Ramos (cell line): Measurements from ENCODE around the gene UXS1.

ENCODE experiments used
- in situ Hi-C: fragments of 300-500 bp; cut with MboI; formaldehyde crosslinking; loops from one replicate; pipeline ENCODE4 v1.14.3; 2022; ENCODE audit warnings: low sequenced_read_pairs; ENCODE audit not compliant: unreplicated experiment

The UXS1 gene

DNA sequence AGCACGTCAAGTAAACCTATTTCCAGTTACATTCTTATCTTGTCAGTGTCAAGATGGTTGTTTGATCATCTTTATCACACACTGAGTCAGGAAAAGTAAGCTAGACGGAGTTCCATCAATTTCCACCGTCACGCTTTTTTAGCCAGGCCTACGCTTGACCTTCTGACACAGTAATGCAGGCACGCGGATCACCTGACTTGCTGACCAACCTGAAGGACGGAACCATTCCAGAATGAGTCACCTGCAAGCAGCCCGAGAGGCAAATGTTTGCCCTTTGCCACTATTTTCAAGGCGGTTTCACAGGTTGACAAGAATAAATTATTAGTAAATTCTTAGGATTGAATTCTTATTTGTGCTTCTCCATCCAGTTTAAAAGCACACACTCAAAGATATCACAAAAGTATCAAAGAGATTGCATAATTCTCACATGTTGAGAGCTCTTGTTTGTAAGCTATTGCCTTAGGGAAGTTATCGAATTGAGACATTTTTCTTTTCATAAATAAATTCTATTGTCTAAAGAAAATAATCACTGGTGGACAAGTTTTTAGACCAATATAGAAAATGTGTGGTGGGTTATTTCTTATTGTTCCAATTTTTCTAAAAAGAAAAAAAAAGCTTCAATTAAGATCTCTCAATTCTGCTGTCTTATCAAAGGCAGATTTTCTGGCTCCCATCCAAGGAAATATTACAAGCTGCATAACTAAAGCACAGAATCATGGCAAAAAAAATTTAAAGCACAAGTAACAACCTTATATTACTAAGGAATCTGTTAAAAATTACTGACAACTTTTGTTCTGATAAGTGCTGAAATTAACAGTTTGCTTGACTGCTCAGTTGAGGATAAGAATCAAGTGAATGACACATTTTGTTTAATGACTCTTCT, 31.9 kb downstream of the UXS1 start:
- in situ Hi-C loops = no loop called here

DNA sequence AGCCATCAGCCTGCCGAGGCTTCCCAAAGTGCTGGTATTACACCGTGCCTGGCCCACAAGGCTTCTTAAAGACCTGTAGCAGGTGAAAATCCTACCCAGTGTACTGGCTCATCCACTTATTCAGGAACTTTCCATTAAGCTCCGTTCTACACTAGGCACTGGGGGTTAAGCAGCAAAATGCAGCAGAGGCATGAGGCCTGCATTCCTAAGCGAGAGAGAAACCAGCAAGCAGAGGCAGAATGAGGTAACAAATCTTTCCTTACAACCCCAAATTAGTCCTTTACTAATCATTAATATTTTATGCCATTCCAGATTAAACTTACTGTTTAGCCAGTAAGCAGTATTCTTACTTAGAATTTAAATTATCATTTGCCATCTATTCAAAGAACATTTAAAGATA, 32.8 kb downstream of the UXS1 start:
- in situ Hi-C loops = no loop called here

DNA sequence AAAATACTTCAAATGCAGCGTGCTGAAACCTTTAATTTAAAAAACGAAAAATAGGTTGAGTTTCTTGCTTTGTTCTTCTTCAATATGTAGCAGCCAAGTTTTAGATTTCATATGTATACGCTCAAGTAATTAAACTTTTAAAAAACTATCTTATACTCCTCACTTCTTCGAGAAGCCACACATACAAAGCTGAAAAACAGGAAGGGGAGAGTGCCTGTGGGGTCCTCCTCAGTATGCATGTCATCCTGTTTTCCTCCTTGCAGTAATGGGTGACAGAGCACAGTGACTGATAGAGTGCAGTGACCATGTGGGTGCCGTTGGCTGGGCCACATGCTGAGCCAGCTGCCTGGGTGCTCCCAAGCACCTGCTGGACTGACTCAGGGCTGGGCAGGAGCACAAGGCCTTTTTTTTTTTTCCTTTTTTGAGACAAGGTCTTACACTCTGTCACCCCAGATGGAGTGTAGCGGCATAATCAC, 33.3 kb downstream of the UXS1 start:
- in situ Hi-C loops = no loop called here

DNA sequence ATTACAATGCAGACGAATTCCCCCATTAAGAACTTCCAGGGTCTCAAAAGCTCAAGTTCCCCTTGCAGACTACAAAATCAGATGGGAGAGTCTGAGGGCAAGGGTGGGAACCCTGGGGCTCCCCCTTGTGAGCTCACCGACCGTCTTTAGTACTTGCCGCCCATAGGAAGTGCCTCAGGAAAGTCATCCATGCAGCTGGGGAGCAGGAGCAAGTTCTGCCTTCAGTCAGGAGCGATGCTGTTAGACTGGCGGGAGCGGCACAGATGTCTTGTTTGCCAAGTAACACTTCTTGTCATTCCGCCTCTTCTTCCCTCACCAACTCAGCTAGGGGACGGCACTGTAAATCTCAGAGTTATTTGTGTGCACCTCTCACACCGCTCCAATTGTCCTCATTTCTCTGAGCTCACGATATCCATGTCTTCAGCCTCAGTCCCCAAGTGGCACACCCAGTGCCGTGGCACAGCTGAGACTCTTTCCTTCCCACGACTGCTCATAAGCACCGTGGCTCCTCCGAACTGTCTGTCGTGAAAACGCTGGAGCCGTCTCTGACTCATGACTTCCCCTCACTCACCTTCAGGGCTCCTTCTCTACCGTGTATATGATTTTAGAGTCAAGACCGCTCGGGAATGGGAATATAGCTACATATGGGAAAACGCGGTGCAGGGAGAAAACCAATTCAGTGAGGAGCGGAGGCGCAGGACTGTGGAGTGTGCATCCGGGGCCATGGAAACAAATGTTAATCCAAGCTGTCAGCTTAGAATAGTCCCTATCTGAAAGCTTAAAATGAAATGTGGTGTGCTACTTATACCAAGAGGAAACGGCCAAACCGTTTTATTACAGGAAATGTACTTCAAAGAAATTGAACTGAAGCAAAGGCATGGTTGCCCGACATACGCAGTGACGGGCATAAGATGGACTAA, 34.0 kb downstream of the UXS1 start:
- in situ Hi-C loops = no loop called here

DNA sequence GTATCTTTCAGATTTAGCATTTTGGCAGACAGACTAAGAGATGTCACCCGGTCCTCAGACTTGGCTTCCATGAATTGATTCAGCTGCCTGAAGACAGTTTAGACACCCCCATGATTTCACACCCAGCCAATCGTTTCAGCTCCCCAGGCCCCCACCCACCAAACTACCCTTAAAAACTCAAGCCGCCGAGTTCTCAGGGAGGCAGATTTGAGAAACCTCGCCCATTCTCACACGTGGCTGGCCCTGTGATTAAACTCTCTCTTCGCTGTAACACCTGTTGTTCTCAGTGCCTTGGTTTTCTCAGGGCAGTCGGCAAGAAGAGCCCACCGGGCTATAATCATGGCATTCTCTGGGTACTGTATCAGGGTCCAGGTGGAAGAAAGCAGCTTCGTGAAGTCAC, 35.2 kb downstream of the UXS1 start:
- in situ Hi-C loops = no loop called here

DNA sequence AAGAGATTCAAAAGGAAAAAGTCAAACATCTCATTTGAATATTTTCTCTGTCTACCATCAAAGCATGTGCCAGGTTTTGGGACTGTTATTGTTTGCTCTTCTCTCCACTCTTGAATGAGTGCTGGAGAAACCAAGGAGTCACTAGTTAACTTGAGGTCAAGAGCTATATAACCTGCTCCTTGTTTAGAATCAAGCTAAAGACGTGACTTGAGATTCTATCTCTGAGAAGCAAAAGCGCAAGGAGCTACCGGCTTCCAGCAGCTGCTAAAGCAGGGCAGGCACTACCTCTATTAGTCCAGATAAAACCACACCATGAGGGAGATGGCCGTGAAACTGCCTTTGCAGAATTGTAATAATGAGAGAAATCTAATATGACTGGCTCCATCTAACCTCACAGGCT, 36.0 kb downstream of the UXS1 start:
- in situ Hi-C loops = no loop called here

DNA sequence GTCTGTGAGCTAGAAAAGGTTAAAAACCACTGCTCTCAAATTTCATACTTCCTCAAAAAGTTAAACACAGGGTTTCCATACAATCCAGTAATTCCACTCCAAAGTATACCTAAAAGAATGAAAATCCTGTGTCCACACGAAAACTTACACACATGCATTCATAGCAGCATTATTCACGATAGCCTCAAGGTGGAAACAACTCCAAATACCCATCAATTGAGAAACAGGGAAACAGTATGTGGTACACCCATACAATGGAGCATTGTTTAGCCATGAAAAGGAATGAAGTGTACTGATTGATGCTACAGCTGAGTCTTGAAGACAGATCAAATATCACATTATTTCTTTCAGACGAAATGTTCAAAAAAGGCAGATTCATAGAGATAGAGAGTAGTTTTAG, 36.7 kb downstream of the UXS1 start:
- in situ Hi-C loops = no loop called here

DNA sequence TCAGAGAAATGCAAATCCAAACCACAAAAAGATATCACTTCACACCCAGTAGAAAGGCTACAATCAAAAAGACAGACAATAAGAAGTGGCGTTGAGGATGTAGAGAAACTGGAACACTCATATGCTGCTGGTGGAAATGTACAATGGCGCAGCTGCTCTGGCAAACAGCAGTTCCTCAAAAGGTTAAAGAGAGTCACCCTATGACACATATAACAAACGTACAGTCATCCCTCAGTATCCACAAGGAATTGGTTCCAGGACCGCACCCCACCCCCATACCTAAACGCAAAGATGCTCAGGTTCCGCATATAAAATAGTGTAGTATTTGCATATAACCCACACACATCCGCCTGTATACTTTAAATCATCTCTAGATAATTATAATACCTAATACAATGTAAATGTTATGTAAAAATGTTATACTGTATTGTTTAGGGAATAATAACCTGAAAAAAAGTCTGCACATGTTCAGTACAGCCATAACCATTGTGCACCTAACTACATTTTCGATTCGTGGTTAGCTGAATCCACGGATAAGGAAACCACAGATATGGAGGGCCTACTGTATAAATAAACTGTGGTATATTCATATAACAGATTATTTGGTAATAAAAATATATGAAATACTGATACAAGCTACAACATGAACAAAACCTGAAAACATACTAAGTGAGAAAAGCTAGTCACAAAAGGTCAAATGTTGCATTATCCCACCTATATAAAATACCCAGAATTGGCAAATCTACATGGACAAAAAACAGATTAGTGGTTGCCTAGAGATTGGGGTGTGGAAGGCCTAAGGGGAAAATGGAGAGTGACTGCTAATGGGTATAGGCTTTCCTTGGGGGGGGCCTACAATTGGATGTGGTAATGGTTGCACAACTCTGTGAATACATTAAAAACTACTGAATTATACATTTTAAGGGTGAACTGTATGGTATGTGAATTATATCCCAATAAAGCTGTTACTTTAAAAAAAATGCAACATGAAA, 37.5 kb downstream of the UXS1 start:
- in situ Hi-C loops = no loop called here

DNA sequence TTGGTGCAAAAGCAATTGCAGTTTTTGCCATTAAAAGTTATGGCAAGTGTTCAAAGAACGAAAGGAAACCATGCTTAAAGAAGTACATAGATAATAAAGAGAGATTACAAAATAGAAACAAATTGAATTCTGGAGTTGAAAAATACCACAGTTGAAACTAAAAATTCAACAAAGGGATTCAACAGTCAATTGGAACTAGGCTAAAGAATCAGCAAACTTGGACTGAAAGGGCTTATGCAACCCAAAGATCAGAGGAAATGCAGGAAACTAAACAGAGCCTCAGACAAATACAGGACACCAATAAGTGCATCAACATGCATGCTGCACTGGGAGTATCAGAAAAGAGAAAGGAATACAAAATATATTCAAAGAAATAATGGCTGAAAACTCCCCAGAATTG, 40.3 kb downstream of the UXS1 start:
- in situ Hi-C loops = no loop called here

DNA sequence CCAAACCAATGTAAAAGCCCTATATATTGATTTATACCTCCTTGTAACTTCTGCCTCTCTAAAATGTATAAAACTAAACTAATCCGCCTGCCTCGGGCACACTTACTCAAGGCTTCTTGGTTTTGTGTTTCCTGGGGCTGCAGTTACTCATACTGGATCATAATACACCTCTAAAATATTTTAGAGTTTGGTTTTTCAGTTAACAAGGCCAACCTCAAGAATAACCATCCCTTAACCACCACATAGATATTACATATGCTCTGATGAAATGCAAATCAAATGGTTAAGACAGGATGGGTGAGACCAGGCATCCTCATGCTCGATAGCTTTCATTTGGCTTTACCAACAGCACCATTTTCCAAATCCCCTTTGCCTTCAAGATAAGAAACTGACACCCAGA, 46.4 kb downstream of the UXS1 start:
- in situ Hi-C loops = no loop called here

DNA sequence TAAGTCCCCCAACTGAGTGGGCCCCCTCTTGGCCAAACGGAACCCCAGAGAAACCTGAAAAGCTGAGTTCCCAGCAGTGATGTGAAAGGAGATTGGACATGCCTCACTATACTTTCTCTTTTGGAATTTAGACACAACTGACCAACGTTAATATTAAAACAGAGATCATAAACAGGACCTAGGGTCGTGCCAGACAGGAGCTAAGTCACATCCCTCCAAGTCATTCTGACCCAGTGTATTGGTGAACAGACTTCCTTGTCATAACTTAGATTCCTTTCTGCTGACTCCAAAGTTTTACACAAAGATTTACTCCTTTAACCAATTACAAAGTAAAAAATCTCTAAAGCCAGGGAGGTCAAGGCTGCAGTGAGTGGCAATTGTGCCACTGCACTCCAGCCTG, 46.9 kb downstream of the UXS1 start:
- in situ Hi-C loops = no loop called here

DNA sequence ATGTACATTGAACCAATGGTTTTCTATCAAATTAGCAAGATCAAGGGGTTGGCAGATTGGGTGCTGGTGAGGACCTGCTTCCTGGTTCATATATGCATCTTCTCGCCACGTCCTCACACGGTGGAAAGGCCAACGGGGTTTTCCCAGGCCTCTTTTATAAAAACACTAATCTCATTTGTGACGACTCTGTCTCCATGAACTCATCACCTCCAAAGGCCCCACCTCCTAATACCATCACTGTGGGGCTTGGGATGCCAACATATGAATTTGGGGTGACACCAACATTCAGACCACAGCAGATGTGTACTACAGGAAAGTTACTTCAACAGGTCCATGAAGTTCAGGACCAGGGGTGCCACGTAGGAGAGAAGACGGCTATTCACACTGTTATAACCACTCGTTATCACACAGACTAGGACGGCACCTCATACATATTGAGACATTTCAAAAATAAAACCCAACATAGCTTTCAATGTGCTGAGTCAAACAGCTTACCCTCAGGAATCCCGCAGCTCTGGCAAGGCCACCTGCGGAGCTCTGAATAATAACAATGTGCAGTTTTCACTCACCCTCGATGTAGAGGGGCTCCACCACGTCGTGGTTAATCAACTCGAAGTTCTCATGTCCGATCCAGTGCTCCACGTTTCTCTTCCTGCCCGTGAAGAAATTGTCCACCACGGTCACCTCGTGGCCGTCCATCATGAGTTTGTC, 49.3 kb downstream of the UXS1 start:
- in situ Hi-C loops = no loop called here

DNA sequence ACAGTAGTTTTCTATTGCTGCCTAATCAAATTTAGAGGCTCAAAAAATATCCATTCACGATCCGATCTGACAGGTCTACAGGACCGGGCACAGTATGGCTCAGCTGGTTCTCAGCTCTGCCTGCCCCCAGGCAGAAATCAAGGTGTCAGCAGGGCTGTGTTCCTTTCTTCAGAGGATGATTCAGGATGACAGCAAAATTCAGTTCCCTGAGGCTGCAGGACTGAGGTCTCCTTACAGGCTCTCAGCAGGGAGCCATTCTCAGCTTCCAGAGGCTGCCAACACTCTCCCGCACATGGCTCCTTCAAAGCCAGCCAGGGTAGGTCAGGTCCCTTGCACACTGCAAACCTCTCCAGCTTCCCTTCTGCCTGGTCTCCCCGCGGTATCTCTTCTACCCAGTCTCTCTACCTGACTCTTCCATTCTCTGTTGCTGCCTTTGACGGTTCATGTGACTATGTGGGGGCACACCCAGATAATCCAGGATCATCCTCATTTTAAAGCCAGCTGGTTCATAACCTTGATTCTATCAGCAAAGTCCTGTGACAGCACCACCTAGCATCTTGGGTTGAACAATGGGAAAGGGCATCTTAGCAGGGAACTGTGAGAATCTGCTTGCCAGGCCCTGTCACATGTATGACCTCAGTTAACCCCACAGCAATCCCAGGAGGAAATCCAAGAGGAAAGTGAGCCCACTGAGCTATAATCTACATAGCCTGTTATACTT, 50.4 kb downstream of the UXS1 start:
- in situ Hi-C loops = no loop called here

DNA sequence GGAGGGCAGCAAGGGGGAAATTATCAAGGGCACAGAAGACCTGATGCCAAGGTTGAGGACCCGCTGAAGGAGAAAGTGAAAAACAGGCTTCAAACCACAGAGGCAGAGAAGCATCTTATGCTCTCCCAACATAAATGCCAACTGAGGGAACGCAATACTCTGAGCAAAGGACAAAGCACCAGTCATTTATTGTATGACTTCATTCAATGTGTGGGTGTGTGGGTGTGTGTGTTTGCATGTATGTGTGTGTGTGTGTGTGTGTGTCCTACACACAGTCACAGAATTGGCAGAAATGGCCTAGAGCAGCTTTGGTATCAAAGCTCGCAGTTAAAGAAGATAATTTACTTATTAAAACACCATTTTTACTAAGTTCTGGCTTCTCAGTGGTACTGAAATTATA, 51.4 kb downstream of the UXS1 start:
- in situ Hi-C loops = no loop called here

DNA sequence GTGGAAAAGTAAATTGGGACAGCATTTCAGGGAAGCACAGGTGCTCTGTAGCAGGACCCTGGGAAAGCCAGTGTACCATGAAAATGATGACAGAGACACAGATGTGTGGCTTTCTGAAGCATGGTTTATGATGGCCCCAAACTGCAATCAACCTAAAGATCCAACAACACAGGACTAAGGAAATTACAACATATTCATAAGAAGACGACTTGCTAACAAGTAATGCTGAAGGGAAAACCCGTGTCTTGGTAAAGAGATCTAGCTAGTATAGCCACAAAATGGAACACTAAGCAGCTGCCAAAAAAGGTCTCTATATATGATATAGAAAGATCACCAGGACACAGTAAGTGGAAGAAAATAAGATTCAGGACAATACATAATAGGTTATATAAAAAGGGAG, 53.2 kb downstream of the UXS1 start:
- in situ Hi-C loops = no loop called here

DNA sequence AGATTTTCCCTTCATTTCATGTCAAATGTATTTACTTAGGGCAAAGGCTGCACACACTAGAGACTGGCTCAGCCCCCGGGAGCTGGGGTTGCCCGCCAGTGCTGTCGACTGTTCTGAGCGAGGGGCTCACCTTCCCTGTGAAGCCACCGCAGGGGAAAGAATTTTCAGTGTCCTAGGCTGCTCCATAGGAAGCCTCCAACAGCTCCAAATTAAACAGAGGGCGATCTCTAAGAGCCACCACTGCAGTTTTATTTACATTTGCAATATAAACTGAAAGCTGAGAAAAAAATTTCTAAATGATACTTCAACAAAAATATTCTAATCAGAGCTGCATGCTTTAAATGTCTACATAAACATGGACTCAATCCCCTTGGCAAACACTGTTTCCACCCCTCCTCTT, 54.0 kb downstream of the UXS1 start:
- in situ Hi-C loops = no loop called here

DNA sequence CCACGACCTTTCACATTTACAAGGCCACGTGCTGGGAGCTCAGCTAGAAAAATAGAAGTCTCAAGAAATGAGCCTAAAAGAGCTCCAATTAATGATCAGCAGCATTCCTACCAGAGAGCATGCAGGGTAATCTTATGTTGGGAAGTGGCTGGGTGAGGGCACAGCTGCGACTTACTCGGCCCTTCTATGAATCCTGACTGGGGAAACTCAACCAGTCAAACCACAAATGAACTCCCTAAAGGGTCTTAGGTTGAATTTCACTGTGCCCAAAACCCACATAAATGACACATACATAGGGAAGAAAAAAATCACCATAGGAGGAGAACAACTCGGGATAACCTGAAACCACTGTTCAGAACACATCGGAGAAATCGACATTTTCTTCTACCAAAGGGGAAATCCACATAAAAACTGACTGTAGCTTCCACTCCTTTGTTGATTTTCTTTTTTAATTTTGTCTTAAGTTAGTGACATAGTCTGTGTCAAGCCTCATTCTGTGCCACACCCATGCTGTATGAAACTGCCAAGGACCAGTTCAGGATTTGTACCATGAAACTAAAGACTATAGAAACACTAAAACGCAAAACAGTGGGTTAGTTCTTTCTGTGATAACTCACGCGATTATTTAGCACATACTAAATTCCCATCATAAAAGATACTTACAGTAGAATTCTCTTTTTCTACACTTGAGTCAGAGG, 54.7 kb downstream of the UXS1 start:
- in situ Hi-C loops = no loop called here

DNA sequence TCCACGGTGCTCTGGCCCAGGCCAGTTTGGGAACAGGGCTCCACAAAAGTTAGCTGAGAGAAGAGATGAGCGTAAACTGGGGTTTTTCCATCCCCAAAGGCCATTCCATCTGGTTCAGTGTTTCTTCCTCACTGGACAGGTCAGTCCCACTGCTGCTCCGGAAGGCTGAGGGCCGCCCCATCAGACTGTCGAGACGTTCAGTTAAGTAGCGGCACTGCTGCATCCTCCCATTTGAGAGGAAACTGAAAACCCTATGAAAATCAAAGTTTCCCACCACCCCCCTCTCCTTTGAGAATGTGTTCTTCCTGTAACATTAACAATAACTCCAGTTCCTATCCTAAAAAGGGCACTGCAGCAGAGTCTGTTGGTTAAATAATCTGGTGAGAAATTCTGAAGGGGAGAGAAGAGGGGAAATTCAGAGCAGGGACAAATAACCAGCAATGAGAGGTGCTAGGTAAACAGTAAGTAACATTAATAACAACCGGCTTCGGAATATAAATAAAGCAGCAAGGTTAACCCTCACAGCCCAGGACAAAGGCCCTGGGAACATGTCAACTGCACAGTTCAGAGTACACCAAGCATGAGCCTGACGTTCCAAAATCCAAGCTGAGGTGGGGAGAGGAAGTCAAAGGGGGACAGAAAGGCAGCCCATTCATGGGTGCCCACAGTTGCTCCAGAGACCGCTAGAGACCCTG, 55.4 kb downstream of the UXS1 start:
- in situ Hi-C loops = no loop called here
